HG03108 (cell line): ENCODE data around the gene PIGX.

Experiments used
- ATAC-seq: cut with Tn5 transposase; IDR thresholded peaks from one replicate; pipeline ENCODE4 v1.9.1; 2021; ENCODE audit warnings: moderate library complexity; ENCODE audit not compliant: unreplicated experiment

The PIGX gene

GRCh38 chr3:196711838-196712513, at the start of gene PIGX, which contains the start of gene CEP19:
Gene PIGX, plus strand, starts transcription at chr3:196712377.
Gene CEP19, minus strand, starts transcription at chr3:196712250. Its CDS starts 3,593 bp downstream, at chr3:196708657.
- peak; percentile 70 for ATAC-seq

- ATAC-seq, result no peak
Observed at GRCh38 chr3:196662711-196663571, 49.2 kb upstream of the PIGX start.

- no peak for ATAC-seq
Observed at GRCh38 chr3:196666001-196666867, 45.9 kb upstream of the PIGX start.

GRCh38 chr3:196667056-196667825, 44.9 kb upstream of the PIGX start:
- no peak for ATAC-seq

- no peak for ATAC-seq
Observed at GRCh38 chr3:196670339-196670738, 41.8 kb upstream of the PIGX start.

- no peak for ATAC-seq
Observed at GRCh38 chr3:196673632-196674031, 38.5 kb upstream of the PIGX start.

- ATAC-seq, result no peak
Observed at GRCh38 chr3:196677353-196677752, 34.8 kb upstream of the PIGX start.

GRCh38 chr3:196677931-196678330, 34.2 kb upstream of the PIGX start:
- ATAC-seq, result no peak

- ATAC-seq, result peak; percentile 79
Observed at GRCh38 chr3:196684548-196685407, 27.4 kb upstream of the PIGX start.

GRCh38 chr3:196686436-196686835, 25.7 kb upstream of the PIGX start:
- no peak for ATAC-seq

GRCh38 chr3:196688349-196688748, 23.8 kb upstream of the PIGX start:
- no peak for ATAC-seq

- ATAC-seq, result no peak
Observed at GRCh38 chr3:196689941-196690660, 22.1 kb upstream of the PIGX start.

GRCh38 chr3:196691386-196691785, 20.8 kb upstream of the PIGX start:
- ATAC-seq, result no peak

GRCh38 chr3:196694202-196694638, 18.0 kb upstream of the PIGX start:
- ATAC-seq, result no peak

- no peak for ATAC-seq
Observed at GRCh38 chr3:196694941-196695848, 17.0 kb upstream of the PIGX start.

- ATAC-seq, result no peak
Observed at GRCh38 chr3:196695849-196696226, 16.3 kb upstream of the PIGX start.

GRCh38 chr3:196697270-196697669, 14.9 kb upstream of the PIGX start:
- no peak for ATAC-seq

- no peak for ATAC-seq
Observed at GRCh38 chr3:196699749-196700148, 12.4 kb upstream of the PIGX start.
